Measurements from ENCODE around the gene CSRNP3.

The CSRNP3 gene

DNA sequence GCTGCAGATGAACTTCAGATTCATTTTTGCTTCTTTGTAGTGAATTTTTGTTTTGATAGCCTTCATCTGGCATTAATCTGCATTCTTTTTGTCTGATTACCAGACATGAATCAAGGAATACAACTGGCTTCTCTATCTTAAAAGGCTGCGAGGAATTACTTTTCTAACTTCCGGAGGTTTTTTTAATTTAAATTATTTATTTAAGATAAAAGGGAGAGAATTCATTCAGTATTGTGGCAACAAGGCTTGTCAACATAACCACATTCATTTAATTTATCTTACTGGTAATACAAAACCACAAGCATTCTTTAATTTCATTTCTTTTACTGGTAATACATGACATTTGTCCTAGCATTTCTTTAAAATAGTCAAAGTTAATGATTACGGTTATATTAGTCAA is 36.0 kb downstream of the CSRNP3 start:
- TF ChIP-seq, protein P1, sequence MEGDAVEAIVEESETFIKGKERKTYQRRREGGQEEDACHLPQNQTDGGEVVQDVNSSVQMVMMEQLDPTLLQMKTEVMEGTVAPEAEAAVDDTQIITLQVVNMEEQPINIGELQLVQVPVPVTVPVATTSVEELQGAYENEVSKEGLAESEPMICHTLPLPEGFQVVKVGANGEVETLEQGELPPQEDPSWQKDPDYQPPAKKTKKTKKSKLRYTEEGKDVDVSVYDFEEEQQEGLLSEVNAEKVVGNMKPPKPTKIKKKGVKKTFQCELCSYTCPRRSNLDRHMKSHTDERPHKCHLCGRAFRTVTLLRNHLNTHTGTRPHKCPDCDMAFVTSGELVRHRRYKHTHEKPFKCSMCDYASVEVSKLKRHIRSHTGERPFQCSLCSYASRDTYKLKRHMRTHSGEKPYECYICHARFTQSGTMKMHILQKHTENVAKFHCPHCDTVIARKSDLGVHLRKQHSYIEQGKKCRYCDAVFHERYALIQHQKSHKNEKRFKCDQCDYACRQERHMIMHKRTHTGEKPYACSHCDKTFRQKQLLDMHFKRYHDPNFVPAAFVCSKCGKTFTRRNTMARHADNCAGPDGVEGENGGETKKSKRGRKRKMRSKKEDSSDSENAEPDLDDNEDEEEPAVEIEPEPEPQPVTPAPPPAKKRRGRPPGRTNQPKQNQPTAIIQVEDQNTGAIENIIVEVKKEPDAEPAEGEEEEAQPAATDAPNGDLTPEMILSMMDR (IDR thresholded peaks at IDR 0.05) = no peak
- H3K36me3 Mint-ChIP-seq (ENCODE audit: low read depth) = peaks cover 29% of the 10 kb centered on the region
- no peak overlapping the region for H3K27ac Mint-ChIP-seq
- peaks cover 5% of the 10 kb centered on the region for H3K9me3 Mint-ChIP-seq
- peaks cover 3% of the 10 kb centered on the region for H3K27me3 Mint-ChIP-seq (ENCODE audit: low read depth, poor library complexity)
- no peak overlapping the region for H3K4me3 Mint-ChIP-seq
- DNase-seq = no peak
- no peaks in the 10 kb centered on the region for H3K4me1 Mint-ChIP-seq

DNA sequence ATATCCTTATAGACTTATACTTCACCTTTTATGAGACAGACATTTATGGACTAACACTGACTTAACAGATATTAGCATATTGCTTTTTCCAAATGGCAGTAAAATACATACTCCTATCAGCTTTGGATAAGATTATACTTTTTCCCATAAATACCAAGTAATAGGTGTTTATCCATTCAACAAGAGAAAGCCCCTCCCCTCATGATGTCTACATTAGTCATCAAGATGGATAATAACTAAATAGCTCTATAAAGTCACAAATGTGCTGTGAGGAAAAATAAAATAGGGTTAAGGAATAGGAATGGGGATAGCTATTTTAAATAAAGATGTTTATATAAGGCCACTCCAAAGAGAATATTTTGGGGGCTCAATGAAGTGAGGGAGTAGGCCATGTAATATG is 39.4 kb downstream of the CSRNP3 start:
- TF ChIP-seq, protein P1 (IDR thresholded peaks at IDR 0.05) = no peak
- H3K4me3 Mint-ChIP-seq = no peak overlapping the region
- no peak for DNase-seq
- H3K27ac Mint-ChIP-seq = peak overlapping the region; percentile 55
- no peaks in the 10 kb centered on the region for H3K4me1 Mint-ChIP-seq
- H3K27me3 Mint-ChIP-seq (ENCODE audit: low read depth, poor library complexity) = peaks cover 3% of the 10 kb centered on the region
- H3K36me3 Mint-ChIP-seq (ENCODE audit: low read depth) = peaks cover 29% of the 10 kb centered on the region
- peaks cover 5% of the 10 kb centered on the region for H3K9me3 Mint-ChIP-seq

DNA sequence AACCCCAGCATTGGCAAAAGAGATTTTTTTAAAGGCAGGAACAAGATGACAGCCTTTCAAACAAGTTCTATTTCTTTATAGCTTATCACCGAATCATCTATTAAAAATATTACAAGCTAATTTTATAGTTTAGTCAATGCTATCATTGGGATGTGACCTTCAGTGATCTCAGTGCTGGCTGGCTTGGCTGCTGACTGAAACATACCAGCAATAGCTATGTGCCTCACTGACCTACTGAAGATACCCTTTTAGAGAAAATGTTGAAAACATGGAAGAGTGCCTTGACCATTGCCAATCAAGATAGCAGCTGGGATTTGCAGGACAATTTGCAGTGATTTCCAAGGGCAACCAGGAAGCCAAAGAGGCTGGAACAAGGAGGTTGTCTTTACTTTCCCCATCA is 44.0 kb downstream of the CSRNP3 start:
- TF ChIP-seq, protein P1 (IDR thresholded peaks at IDR 0.05) = no peak
- peaks cover 5% of the 10 kb centered on the region for H3K9me3 Mint-ChIP-seq
- H3K36me3 Mint-ChIP-seq (ENCODE audit: low read depth) = peaks cover 9% of the 10 kb centered on the region
- no peak for DNase-seq
- no peaks in the 10 kb centered on the region for H3K27me3 Mint-ChIP-seq (ENCODE audit: low read depth, poor library complexity)
- no peak overlapping the region for H3K4me3 Mint-ChIP-seq
- no peak overlapping the region for H3K27ac Mint-ChIP-seq
- no peaks in the 10 kb centered on the region for H3K4me1 Mint-ChIP-seq

DNA sequence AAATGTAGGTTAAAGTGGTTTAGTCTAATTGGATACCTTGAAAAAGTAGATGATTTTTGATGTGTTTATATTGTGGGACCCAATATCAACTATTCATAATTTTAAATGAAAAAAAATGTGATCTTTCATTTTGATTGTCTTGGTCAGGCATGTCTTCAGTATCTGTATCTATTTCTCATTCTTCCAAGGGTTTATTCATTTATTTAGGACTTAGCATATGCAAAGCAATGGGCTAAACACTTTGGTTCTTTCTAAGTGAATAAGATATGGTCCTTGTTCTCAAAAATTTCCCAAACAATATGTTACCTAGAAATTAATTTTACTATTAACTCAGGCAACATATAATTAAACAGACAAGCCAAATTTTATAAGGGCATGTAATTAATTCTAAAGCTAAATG is 49.1 kb downstream of the CSRNP3 start:
- TF ChIP-seq, protein P1 (IDR thresholded peaks at IDR 0.05) = no peak
- no peak overlapping the region for H3K27ac Mint-ChIP-seq
- H3K4me1 Mint-ChIP-seq = no peaks in the 10 kb centered on the region
- H3K36me3 Mint-ChIP-seq (ENCODE audit: low read depth) = peaks cover 32% of the 10 kb centered on the region
- no peaks in the 10 kb centered on the region for H3K27me3 Mint-ChIP-seq (ENCODE audit: low read depth, poor library complexity)
- no peak overlapping the region for H3K4me3 Mint-ChIP-seq
- no peak for DNase-seq
- H3K9me3 Mint-ChIP-seq = no peaks in the 10 kb centered on the region

DNA sequence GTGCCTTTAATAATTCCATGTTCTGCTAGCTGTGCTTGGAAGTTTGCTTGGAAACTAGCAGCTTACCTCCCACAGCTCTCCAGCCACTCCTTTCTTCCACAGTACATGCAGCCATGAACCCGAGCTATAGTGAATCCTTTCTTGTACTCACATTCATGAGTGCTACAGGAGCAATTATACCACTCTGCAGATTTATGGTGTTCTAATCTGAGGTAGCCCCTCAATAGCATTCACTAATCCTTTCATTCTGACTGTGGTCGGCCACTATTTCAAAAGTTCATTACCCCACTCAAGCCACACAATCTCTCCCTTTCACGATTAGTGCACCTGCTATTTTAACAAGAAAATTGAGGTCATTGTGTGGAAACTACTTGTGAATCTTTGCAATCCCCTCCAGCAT is 53.2 kb downstream of the CSRNP3 start:
- no peak for DNase-seq
- Mint-ChIP-seq H3K4me3 (no peak overlapping the region), H3K9me3 (peaks cover 6% of the 10 kb centered on the region), H3K36me3 (ENCODE audit: low read depth) (peaks cover 40% of the 10 kb centered on the region), H3K27ac (no peak overlapping the region), H3K27me3 (ENCODE audit: low read depth, poor library complexity) (no peaks in the 10 kb centered on the region), H3K4me1 (no peaks in the 10 kb centered on the region)
- TF ChIP-seq, protein P1 (IDR thresholded peaks at IDR 0.05) = no peak

DNA sequence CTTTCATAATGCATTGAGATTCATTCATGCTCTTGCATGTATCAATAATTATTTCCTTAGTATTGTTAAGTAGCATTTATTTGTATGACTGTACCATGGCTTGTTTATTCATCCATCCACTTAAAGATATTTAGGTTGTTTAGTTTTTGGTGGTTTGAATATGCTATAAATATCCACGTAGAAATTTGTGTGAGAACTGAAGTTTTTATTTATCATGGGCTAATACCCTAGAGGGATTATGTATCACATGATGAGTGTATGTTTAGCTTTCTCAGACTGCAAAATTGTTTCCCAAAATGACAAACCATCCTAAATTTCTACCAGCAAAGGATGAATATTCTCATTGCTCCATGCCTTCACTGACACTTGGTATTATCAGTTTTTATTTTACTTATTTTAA is 55.2 kb downstream of the CSRNP3 start:
- H3K27me3 Mint-ChIP-seq (ENCODE audit: low read depth, poor library complexity) = no peaks in the 10 kb centered on the region

More for the DNA sequence above, 55.2 kb downstream of the CSRNP3 start:
- Mint-ChIP-seq H3K4me3 (no peak overlapping the region), H3K27ac (no peak overlapping the region), H3K9me3 (peaks cover 20% of the 10 kb centered on the region), H3K4me1 (no peaks in the 10 kb centered on the region), H3K36me3 (ENCODE audit: low read depth) (peaks cover 50% of the 10 kb centered on the region)
- DNase-seq = no peak
- TF ChIP-seq, protein P1 (IDR thresholded peaks at IDR 0.05) = no peak

Data from nephron progenitor cell (in vitro differentiated cells).